GM18526 (cell line): ENCODE results near the gene EDARADD.

Experiments used
- POLR2A ChIP-seq: IDR thresholded peaks from 3 replicates; pipeline ENCODE4 v1.6.1; 2011; ENCODE audit not compliant: insufficient read length; ENCODE audit errors: extremely low read depth

EDARADD gene

DNA sequence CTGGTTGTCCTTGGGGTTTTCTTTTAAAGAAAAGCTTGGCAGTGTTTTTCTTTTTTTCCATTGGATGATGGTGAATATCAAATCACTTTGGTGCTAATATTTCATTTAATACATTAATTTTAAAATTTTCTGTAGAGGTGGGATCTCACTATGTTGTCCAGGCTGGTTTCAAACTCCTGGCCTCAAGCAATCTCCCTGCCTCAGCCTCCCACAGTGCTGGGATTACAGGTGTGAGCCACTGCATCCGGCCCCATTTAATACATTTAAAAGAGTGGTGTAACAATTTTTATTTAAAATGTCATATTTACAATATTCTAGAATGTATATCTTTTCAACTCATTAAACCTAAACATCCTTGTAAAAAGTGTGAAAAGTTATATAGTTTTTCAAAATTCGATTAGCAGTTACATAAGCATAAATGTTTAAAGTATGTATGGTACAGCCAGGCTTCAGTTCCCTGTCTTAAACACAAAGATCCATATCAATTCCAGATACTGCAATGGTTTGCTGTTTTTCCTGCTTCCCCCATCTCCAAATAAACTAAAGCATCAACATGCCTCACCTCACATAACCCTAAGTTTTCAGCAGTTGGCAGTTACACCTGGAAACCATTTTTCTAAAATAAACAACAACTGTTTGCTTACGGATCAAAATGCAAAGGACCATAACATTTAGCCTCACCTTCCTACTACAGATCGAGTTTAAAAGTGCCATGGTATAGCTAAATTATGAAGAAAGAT is 120.8 kb downstream of the EDARADD start:
- no peak for TF ChIP-seq POLR2A

DNA sequence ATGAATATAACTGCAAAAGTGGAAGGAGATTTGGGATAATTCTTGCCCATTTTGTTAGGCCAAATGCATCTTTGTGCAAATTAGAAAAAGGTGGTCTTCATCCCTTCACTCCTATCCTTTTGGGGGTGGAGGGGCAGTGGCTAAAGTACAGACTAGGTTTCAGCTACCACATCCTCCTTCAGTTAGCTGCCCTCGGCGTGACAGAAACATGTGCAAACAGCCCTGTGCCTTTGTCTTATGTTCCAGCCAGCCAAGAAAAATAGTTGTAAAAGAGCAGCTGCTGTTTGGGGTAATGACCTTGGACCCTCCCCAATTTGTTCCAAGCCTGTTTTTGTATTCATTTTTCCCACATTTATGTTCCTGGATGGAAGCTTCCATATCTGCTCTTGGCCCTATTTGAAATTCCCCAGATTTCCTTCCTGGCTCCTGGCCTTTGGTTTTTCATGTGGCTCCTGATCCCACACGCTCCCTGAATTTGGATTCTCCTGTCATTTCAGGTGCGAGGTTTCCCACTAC is 121.4 kb downstream of the EDARADD start:
- TF ChIP-seq POLR2A: no peak

DNA sequence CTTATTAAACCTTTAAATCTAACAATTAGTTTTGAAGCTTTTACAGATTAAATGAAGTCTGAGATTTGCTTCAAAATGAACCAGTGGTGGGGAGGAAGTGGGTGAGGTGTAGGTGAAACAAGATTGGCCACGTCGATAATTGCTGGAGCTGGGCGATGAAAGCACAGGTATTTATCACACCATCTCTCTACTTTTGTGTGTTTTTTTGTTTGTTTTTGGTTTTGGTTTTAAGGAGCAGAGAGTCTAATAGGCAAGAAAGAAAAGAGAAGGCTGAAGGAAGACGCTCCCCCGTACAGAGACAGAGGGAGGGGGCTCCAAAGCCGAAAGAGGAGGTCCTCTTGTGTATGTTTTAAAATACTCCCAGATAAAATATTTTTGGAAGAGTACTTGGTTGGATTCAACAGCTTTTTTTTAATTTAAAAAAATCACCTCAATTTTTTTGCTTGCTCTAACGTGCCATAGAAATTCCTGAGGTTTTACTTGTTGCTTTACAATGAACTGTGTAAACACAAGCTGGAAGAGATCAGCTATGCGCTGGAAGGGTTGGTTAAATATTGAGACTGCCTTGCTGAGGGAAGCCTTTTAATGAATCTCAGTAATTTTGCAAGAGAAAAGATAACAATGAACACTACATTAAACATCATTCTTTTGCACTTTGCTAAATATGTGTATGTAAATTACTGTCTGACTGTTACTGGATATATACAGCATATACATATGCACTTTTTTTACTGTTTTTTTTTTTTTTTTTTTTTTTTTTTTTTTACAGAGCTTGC is 123.0 kb downstream of the EDARADD start:
- TF ChIP-seq POLR2A: no peak

DNA sequence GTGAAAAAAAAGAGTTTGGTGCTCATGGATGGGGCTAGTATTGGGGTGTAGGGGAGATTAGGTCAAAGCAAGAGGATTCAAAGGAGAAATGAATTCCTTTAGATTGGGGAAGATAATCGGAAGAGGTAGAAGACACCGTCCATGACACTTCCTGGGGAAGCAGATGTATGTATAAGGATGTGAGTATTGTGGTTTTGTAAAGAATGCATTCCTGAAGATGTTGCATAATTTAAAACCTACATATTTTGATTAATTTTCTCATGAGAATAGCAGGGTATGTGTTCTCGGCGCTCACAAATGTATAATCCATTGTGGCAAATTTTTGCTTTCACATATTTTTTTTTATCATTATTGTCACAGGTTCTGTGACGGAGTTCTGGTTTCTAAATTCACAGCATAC is 124.2 kb downstream of the EDARADD start:
- no peak for TF ChIP-seq POLR2A

DNA sequence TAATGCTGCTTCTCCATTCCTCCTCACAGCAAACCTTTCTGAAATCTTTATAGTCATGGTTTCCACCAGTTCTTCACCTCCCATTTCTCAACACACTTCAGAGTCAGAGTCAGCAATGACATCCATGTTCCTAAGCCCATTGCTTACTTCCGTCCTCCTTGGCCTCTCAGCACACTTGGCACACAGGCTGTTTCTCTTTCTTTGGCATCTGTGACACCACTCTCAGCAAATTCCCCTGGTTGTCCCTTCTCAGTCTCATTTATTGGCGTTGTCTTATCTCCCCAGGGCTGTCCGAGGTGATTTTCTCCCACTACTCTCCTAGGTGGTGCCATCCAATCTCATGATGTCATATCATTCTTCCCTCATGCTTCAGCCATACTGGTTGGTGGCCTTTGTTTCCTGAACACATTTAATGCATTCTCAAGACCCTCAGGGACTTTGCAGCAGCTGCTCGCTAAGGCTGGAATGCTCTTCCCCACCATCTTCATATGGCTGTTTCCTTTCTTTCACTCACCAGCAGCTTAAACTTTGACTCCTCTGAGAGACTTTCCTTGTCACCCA is 126.4 kb downstream of the EDARADD start:
- TF ChIP-seq POLR2A: no peak

DNA sequence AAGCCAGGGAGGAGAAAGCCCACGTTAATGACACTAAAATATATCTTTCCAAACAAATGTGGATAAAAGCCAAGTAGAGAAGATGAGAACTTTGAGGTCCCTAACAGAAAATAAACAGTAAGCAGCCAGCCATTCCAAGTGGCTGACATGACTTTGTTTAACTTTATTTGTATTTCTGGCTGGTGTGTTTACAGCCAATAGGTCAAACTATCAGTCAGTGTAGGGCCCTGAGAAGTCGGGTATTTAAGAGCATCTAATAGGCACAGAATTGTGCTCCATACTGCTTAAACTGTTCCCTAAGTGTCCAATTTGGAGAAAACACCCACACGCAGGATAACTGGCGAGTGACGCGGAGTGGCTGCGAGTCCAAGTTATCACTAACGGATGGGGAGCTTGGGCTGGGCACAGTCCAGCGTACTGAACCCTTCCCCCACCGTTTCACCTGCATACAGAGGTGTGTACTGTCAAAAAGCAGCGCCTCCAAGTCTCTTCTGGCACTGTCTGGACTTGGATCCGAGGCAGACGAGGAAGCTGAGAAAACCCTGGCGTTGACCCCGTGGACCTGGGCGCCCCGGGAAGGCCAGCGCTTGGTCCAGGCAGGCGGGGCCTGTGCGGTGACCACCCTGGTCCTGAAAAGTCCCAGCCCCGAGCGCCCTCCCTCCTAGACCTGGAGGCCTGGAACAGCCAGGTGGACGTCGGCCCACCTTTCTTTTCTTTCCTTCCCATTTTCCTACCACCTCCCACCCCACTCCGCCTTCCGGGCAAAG is 129.0 kb downstream of the EDARADD start:
- TF ChIP-seq POLR2A: no peak

DNA sequence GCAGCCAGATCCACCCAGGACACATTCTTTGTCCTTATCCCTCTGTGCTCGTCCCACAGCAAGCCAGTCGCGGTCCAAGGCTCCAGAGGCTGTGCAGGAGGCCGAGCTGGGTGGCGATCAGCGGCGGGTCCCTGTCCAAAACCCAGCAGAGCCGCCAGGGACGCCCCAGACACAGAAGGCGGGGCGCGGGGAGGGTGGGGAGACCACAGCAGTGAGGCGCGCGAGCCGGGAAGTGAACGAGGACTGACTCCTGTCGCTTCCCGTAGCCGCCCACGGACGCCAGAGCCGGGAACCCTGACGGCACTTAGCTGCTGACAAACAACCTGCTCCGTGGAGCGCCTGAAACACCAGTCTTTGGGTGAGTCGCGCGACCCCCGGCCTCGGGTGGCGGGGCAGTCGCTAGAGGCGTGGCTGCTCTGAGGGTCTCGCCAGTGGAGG is 129.6 kb downstream of the EDARADD start, which contains the start of gene LGALS8:
TSS of gene LGALS8 (plus strand) at position 279 of the 438 bp plus-strand sequence. CDS start 2,089 bp downstream, outside the sequence.
- TF ChIP-seq POLR2A: peak; percentile 36

DNA sequence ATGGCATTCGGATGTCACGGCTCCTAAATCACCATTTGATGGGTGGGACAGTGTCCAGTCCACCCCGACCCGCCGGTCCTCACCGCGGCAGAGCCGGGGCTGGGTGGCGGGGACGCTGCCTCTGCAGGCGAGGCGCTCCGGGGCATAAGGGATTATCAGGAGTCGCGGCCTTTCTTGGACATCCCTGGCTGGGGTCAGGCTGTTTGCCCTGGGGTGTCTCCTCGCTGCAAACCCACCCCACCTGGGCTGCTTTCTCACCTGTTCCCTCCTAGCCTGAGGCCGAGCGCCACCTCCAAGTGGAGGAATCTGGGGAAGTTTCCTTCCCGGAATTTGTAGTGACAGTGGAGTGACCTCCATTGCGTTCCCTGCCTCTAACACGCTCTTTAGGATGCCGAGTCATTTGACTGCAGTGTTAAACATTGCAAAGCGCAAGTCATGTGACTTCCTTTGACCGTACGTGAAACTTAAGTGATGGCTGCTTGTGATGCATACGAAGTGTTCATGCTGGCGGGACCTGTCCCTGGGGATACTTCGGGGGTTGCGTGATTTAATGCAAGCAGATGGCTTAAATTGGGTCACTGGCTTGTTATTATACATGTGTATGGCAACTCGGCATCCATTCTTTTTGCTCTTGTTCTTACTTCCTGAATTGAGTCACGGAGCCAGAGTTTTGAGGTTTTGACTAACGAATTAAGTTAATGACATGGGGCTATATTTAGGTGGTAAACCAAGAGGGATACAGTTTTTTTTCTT is 130.2 kb downstream of the EDARADD start:
- TF ChIP-seq POLR2A: peak; percentile 32

DNA sequence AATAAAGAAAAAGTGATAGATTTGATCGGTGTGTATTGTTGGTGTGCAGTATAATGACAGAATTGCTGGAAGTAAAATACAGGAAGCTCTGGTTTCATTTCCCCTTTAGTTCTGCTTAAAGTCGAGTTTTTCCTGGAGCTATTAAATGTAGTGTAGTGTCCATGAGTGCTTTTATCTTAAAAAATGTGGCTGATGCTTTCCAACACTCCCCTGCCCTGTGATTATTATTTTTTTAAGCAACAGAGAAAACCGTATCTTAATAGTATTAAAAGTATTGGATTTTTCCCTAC is 130.8 kb downstream of the EDARADD start:
- TF ChIP-seq POLR2A: no peak

DNA sequence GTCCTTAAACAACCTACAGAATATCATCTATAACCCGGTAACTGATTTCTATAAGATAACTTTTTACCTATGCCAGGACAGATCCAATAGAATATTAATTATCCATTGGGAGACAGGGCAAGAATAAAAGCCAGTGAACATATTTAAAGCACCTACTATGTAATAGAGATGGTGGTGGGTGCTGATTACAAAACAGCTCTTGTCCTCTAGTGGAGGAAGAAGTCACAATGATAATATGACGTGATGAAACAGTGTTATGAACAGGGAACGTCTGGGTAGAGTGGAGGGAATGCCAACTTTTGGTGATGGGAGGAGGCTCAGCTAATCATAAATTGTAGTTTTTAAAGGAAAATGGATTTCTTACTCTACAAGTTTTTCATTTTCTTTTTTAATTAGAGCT is 132.0 kb downstream of the EDARADD start:
- no peak for TF ChIP-seq POLR2A

DNA sequence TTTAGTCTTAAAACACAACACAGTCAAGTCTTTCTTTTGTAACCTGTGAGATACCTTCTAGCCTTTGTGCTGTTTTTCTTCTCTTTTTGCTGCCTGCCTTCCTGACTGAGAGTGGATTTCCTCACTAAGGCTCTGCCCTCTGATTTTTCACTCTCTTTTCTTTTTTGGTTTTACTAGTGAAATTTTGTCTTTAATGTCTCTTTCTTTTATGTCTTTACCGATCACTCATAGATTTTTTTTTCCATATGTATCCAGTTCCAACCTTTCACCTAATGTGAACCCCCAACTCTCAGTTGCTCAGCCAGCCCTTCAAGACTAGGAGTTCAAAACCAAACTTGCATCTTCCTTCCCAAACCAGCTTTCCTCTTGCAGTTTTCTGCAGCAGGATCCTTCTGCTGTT is 136.2 kb downstream of the EDARADD start:
- no peak for TF ChIP-seq POLR2A

DNA sequence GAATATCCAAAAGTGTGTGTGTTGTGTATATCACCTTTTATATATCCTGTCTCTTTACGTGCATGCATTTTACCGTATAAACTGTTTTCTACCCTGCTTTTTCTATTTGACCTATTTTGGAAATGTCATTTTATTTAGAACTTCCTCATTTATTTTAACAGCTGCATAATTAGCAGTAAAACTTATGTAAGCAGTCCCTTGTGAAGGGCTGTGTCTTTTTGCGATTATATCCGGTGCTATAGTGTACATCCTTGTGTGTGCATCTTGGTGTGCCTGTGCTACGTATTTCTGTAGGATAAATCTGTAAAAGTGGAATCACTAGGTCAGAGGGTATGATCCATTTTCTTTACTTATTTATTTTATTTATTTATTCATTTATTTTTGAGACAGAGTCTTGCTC is 136.9 kb downstream of the EDARADD start:
- no peak for TF ChIP-seq POLR2A

DNA sequence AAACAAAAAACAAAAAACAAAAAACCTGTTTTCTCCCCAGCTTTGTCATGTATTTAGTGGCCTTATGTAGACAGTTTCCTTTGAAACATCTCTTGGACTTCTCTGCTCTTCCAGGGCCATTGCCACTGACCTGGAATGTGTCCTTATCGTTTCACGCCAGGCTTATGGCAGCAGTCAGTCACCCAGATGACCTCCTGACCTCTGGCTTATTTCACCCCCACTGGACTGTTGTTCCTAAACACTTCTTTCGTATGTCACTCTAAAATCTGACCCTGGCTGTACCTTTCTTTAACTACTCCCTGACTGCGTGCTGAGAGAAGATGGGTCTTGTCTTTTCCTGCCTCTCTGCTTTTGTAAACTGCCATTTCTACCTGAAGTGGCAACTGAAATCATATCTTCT is 138.8 kb downstream of the EDARADD start:
- TF ChIP-seq POLR2A: no peak

DNA sequence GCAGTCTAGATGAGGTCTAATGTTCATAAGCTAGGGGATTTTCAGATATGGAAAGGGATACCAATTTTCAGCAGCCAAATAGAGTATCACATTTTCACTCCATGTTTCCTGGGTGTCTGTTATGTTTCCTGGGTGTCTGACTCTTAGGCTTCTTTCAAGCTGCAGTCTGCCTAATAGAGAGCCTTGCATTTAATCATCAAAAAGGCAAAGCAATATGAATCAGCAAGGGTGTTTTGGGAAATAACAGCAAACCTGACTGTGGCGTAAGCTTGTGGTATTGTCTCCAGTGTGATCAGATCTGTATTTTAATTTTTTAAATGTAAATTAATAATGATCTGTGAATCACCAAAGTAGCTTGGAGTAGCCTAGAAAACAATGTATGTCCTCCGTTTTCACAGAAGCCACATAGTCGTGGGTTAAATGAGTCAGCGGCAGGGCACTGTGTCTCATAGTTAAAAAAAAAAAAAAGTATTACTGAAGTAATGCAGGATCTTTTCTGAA is 140.1 kb downstream of the EDARADD start:
- TF ChIP-seq POLR2A: no peak
